MM.1S (cell line): Measurements from ENCODE around the gene LMNTD1.

ENCODE experiments used
- CTCF ChIP-seq: fragments of 300-600 bp; sonication (generic); IDR thresholded peaks from 2 replicates; pipeline ENCODE4 v1.5.1; 2016; ENCODE audit warnings: antibody characterized with exemption, low read length, mixed read lengths
- EZH2 ChIP-seq: fragments of 300-600 bp; sonication (generic); optimal IDR thresholded peaks from 2 replicates; pipeline ENCODE3; 2017; ENCODE audit warnings: low read depth, mild to moderate bottlenecking, antibody characterized with exemption, low read length, mixed read lengths
- EZH2phosphoT487 ChIP-seq: fragments of 300-600 bp; sonication (generic); IDR thresholded peaks from 2 replicates; pipeline ENCODE4 v1.6.1; 2018; ENCODE audit warnings: antibody characterized with exemption, low read length

- TF ChIP-seq CTCF (no peak), EZH2 (no peak), EZH2phosphoT487 (no peak)
Measured at GRCh38 chr12:25583545-25583944, 30.5 kb upstream of the LMNTD1 start.
